H1 (cell line): ENCODE data around the gene YPEL4. TPM values are rescaled to one million over a fixed set of nuclear protein-coding genes. Genes with fewer than 3 reads are reported as not detected.

ENCODE experiments used
- CTCF ChIA-PET: fragments of 300-600 bp; sonication (Branson Sonifier 250); formaldehyde crosslinking; loops from one replicate; lab custom pipeline; 2021; ENCODE audit not compliant: partially characterized antibody; lab: Charles Lee
- POLR2A ChIA-PET: fragments of 300-600 bp; sonication (Branson Sonifier 250); formaldehyde crosslinking; loops from one replicate; lab custom pipeline; 2021; ENCODE audit warnings: inconsistent platforms; ENCODE audit not compliant: partially characterized antibody; lab: Charles Lee
- DNase-seq, 2 experiments: peaks; one replicate each; pipeline versions ENCODE4 v3.0.0 to v3.0.0-alpha.2; 2010 to 2022; ENCODE audit warnings: low spot score in 2 of 2, low read depth in 1 of 2, mixed read lengths in 1 of 2
- FAIRE-seq: peaks from 2 replicates; lab custom pipeline; 2011; peaks lifted over from hg19 to GRCh38; lab: Jason Lieb, UNC
- H2AFZ ChIP-seq: 2 replicates; pipeline ENCODE4 v1.8.1; 2012; ENCODE audit warnings: low read length, inconsistent platforms
- H2AK5ac ChIP-seq: 2 replicates; pipeline ENCODE4 v1.6.1; 2013; ENCODE audit warnings: low read depth, low read length
- H2BK120ac ChIP-seq: replicated peaks from 2 replicates; pipeline ENCODE3; 2013; ENCODE audit warnings: low read depth, low read length, inconsistent platforms
- H2BK12ac ChIP-seq: 2 replicates; pipeline ENCODE4 v1.6.1; 2013; ENCODE audit warnings: low read depth, low read length
- H2BK15ac ChIP-seq: 2 replicates; pipeline ENCODE4 v1.6.1; 2013; ENCODE audit warnings: low read length
- H2BK20ac ChIP-seq: 2 replicates; pipeline ENCODE4 v1.6.1; 2013; ENCODE audit warnings: low read length
- H2BK5ac ChIP-seq: 2 replicates; pipeline ENCODE4 v1.6.1; 2013; ENCODE audit warnings: low read depth, low read length
- H3K14ac ChIP-seq: 2 replicates; pipeline ENCODE4 v1.6.1; 2013; ENCODE audit warnings: inconsistent platforms; ENCODE audit not compliant: insufficient read length
- H3K18ac ChIP-seq: 2 replicates; pipeline ENCODE4 v1.6.1; 2013; ENCODE audit warnings: low read length; ENCODE audit errors: extremely low read depth
- H3K23ac ChIP-seq: 2 replicates; pipeline ENCODE4 v1.6.1; 2013; ENCODE audit warnings: inconsistent platforms; ENCODE audit not compliant: insufficient read length
- H3K23me2 ChIP-seq: 2 replicates; pipeline ENCODE4 v1.6.1; 2013; ENCODE audit warnings: low read depth, low read length
- H3K27ac ChIP-seq: 2 replicates; pipeline ENCODE4 v1.6.1; 2011; ENCODE audit warnings: low read depth, low read length, inconsistent platforms
- H3K27me3 ChIP-seq, 4 experiments: replicated peaks in 1 of 4; 1 replicate in 1 of 4; 2 replicates in 3 of 4; pipeline versions ENCODE4 v1.6.1 to v1.8.1; 2011 to 2013; ENCODE audit warnings: low read length in 3 of 4, mild to moderate bottlenecking in 3 of 4, inconsistent platforms in 2 of 4, mixed read lengths in 2 of 4, moderate library complexity in 1 of 4; ENCODE audit not compliant: control insufficient read depth in 3 of 4, insufficient read depth in 3 of 4; ENCODE audit errors: extremely low read depth in 1 of 4
- H3K36me3 ChIP-seq, 4 experiments: 2 replicates each; pipeline versions ENCODE4 v1.6.1 to v1.8.1; 2011 to 2013; ENCODE audit warnings: mild to moderate bottlenecking in 4 of 4, low read length in 3 of 4, moderate library complexity in 2 of 4, control low read depth in 1 of 4, inconsistent platforms in 1 of 4; ENCODE audit not compliant: insufficient read depth in 4 of 4, control insufficient read depth in 2 of 4
- H3K4ac ChIP-seq: replicated peaks from 2 replicates; pipeline ENCODE3; 2013; ENCODE audit warnings: low read length, low read depth, mixed read lengths, inconsistent platforms; ENCODE audit not compliant: insufficient read length
- H3K4me1 ChIP-seq, 4 experiments: replicated peaks in 1 of 4; 1 replicate in 1 of 4; 2 replicates in 3 of 4; pipeline versions ENCODE4 v1.6.1 to v1.8.1; 2011 to 2013; ENCODE audit warnings: low read length in 3 of 4, inconsistent platforms in 2 of 4, mixed read lengths in 1 of 4; ENCODE audit not compliant: insufficient read depth in 4 of 4, control insufficient read depth in 3 of 4
- H3K4me2 ChIP-seq, 2 experiments: 2 replicates each; pipeline versions ENCODE4 v1.6.1 to v1.8.1; 2011 to 2013; ENCODE audit warnings: low read depth in 2 of 2, low read length in 2 of 2, control low read depth in 1 of 2, inconsistent platforms in 1 of 2, mild to moderate bottlenecking in 1 of 2; ENCODE audit not compliant: insufficient read depth in 1 of 2
- H3K4me3 ChIP-seq, 4 experiments: fragments of 200-600, 300-600 bp in 1 of 4; sonication (generic), shearing (Covaris generic), sonication (Bioruptor Twin) in 1 of 4; 2 replicates each; pipeline versions ENCODE4 v1.5.1 to v1.8.1; 2011 to 2016; ENCODE audit warnings: low read length in 4 of 4, low read depth in 3 of 4, control low read depth in 2 of 4, inconsistent platforms in 2 of 4, mild to moderate bottlenecking in 2 of 4, mixed read lengths in 1 of 4, moderate library complexity in 1 of 4; ENCODE audit not compliant: insufficient read depth in 2 of 4; ENCODE audit errors: extremely low read depth in 1 of 4
- H3K56ac ChIP-seq: replicated peaks from 2 replicates; pipeline ENCODE3; 2013; ENCODE audit warnings: low read depth, mild to moderate bottlenecking, mixed read lengths, low read length, inconsistent platforms; ENCODE audit not compliant: insufficient read length
- H3K79me1 ChIP-seq: 2 replicates; pipeline ENCODE4 v1.6.1; 2013; ENCODE audit warnings: low read depth, low read length, control low read depth
- H3K79me2 ChIP-seq, 2 experiments: 2 replicates each; pipeline versions ENCODE4 v1.6.1 to v1.8.1; 2012 to 2013; ENCODE audit warnings: low read length in 2 of 2, mild to moderate bottlenecking in 2 of 2, inconsistent platforms in 1 of 2; ENCODE audit not compliant: insufficient read depth in 2 of 2, control insufficient read depth in 1 of 2
- H3K9ac ChIP-seq, 4 experiments: replicated peaks in 1 of 4; 1 replicate in 1 of 4; 2 replicates in 3 of 4; pipeline versions ENCODE4 v1.6.1 to v1.8.1; 2011 to 2013; ENCODE audit warnings: low read depth in 3 of 4, low read length in 3 of 4, control low read depth in 2 of 4, mild to moderate bottlenecking in 2 of 4, moderate library complexity in 2 of 4, inconsistent platforms in 1 of 4; ENCODE audit errors: extremely low read depth in 1 of 4
- H3K9me3 ChIP-seq, 2 experiments: 2 replicates each; pipeline versions ENCODE4 v1.6.1 to v1.8.1; 2012 to 2013; ENCODE audit warnings: mild to moderate bottlenecking in 2 of 2, moderate library complexity in 2 of 2, control low read depth in 1 of 2, inconsistent platforms in 1 of 2, low read depth in 1 of 2, low read length in 1 of 2, mixed read lengths in 1 of 2; ENCODE audit not compliant: insufficient read depth in 2 of 2
- H4K20me1 ChIP-seq, 2 experiments: replicated peaks in 1 of 2; 2 replicates each; pipeline versions ENCODE3 to v1.8.1; 2011 to 2013; ENCODE audit warnings: inconsistent platforms in 2 of 2, low read length in 2 of 2, mild to moderate bottlenecking in 1 of 2; ENCODE audit not compliant: insufficient read depth in 2 of 2, control insufficient read depth in 1 of 2
- H4K5ac ChIP-seq: 2 replicates; pipeline ENCODE4 v1.6.1; 2013; ENCODE audit warnings: low read length, low read depth, mixed read lengths, inconsistent platforms; ENCODE audit not compliant: insufficient read length
- H4K8ac ChIP-seq: 2 replicates; pipeline ENCODE4 v1.8.0; 2013; ENCODE audit warnings: mild to moderate bottlenecking, moderate library complexity, low read length, inconsistent platforms; ENCODE audit not compliant: insufficient read depth; ENCODE audit errors: extremely low read depth
- H4K91ac ChIP-seq: replicated peaks from 2 replicates; pipeline ENCODE3; 2013; ENCODE audit warnings: low read length, mixed read lengths, inconsistent platforms; ENCODE audit not compliant: insufficient read length
- ASH2L ChIP-seq: fragments of 200-600, 300-600 bp; sonication (generic); IDR thresholded peaks from one replicate; pipeline ENCODE4 v1.7.1; 2017; ENCODE audit warnings: low read length
- BCL11A ChIP-seq, 2 experiments: IDR thresholded peaks; one replicate each; pipeline ENCODE4 v1.6.1; 2011; ENCODE audit warnings: low read depth in 2 of 2, low read length in 2 of 2, mild to moderate bottlenecking in 2 of 2
- EGR1 ChIP-seq: IDR thresholded peaks from 2 replicates; pipeline ENCODE4 v1.6.1; 2011; ENCODE audit warnings: low read depth, low read length, borderline replicate concordance
- KDM5A ChIP-seq: fragments of 200-600 bp; IDR thresholded peaks from 2 replicates; pipeline ENCODE4 v1.7.1; 2012; ENCODE audit warnings: mild to moderate bottlenecking, low read length, inconsistent platforms, mixed read lengths
- TEAD4 ChIP-seq: IDR thresholded peaks from 2 replicates; pipeline ENCODE4 v1.6.1; 2012; ENCODE audit warnings: low read depth, low read length, inconsistent platforms, mixed read lengths
- WGBS, 2 experiments: shearing (Covaris generic) in 1 of 2; methylation state at CpG; one replicate each; pipeline versions ENCODE4 v1.1.6 to v1.1.7; 2013 to 2015; ENCODE audit warnings: low lambda C conversion rate in 2 of 2, mixed read lengths in 2 of 2, inconsistent platforms in 1 of 2, low coverage in 1 of 2, missing lambda C conversion rate in 1 of 2; ENCODE audit not compliant: insufficient replicate concordance in 2 of 2, insufficient coverage in 1 of 2, insufficient read length in 1 of 2; ENCODE audit errors: extremely low coverage in 1 of 2, missing lambda C conversion rate in 1 of 2; 5-methylcytosine and 5-hydroxymethylcytosine counted together
- polyA plus RNA-seq, 7 experiments: library from polyadenylated mRNA; depleted of rRNA in 3 of 7; stranded (reverse) in 5 of 7; unstranded in 2 of 7; fragments of >200 nt in 5 of 7; fragments of 200-250 nt in 2 of 7; gene quantifications; 1 replicate in 5 of 7; 2 replicates in 1 of 7; 4 replicates in 1 of 7; pipeline versions ENCODE4 v1.2.1 to v1.2.3, GENCODE V29; 2011 to 2013; ENCODE audit warnings: missing spikeins in 2 of 7, mixed read lengths in 2 of 7
- total RNA-seq: library from RNA; stranded (reverse); fragmentation: NEBNext Ultra II Directional; extraction: Animal tissue kit (Norgen Biotek cat#: 25700); gene quantifications from 2 replicates; pipeline ENCODE4 v1.2.1, GENCODE V29; 2021

Gene YPEL4
- total and polyA plus RNA-seq, 2 of the 8 experiments (the other 6 are each of a cell fraction or from before 2014, with no cell fraction given): 0.13 to 0.38 TPM

- H3K4me1 ChIP-seq: peaks cover 11 to 31% (median 22%) of the 10 kb centered on the region in 4 experiments
- CTCF ChIA-PET: interaction anchor here (0.7 to 14.3 kb wide), 8 partner anchors 8 to 121 kb away, joined by 3 to 357 read pairs (median 4); partner anchors contain the start of genes SERPING1 and UBE2L6
- H3K27me3 ChIP-seq: no peaks in the 10 kb centered on the region; a peak in 1 of 7 replicates
- H3K79me2 ChIP-seq: peaks cover 0 to 37% of the 10 kb centered on the region in 2 experiments; a peak in 2 of 4 replicates
- H3K9me3 ChIP-seq: no peaks in the 10 kb centered on the region
- H4K5ac ChIP-seq: peak overlapping the region; percentile 89
- peak overlapping the region; percentile 89 for H2BK120ac ChIP-seq
- H3K14ac ChIP-seq: peak overlapping the region; percentile 9
- no peak overlapping the region for H3K23ac ChIP-seq
- H3K27ac ChIP-seq: peak overlapping the region; percentile 97
- H4K8ac ChIP-seq: peak overlapping the region; percentile 97; the same call in 1 of the 2 replicates
- peak overlapping the region; percentile 100 for H2BK5ac ChIP-seq
- peaks cover 7 to 23% (median 11%) of the 10 kb centered on the region in 4 experiments; a peak in 6 of 8 replicates for H3K36me3 ChIP-seq
- peaks cover 17% of the 10 kb centered on the region for H3K23me2 ChIP-seq
- H2BK20ac ChIP-seq: peak overlapping the region; percentile 75
- FAIRE-seq (no peak), DNase-seq (no peak)
- H2BK12ac ChIP-seq: peak overlapping the region; percentile 98
- peak overlapping the region; percentile 92 for H4K91ac ChIP-seq
- peak overlapping the region; percentile 100 for H3K18ac ChIP-seq
- H3K56ac ChIP-seq: peak overlapping the region; percentile 32
- H3K9ac ChIP-seq: peak overlapping the region in 3 of 4 experiments; percentile 76 to 87 (median 83); a peak in 6 of 7 replicates
- 15% methylated on average over 18 of the region's 18 CpGs; no CpG with 5 or more reads in 1 of the 2 experiments for WGBS, 2 experiments
- peaks cover 12 to 19% of the 10 kb centered on the region in 2 experiments for H4K20me1 ChIP-seq
- POLR2A ChIA-PET: interaction anchor here (0.7 to 29.6 kb wide), 14 partner anchors 16 to 940 kb away, joined by 3 to 1546 read pairs (median 5); partner anchors contain the start of genes CLP1, MED19, SERPING1 and SLC43A1
- peak overlapping the region; percentile 56 for H2AK5ac ChIP-seq
- peak overlapping the region; percentile 34 for H3K4ac ChIP-seq
- H3K79me1 ChIP-seq: peaks cover 10% of the 10 kb centered on the region; the same call in 1 of the 2 replicates
- no peak for TF ChIP-seq BCL11A (IDR thresholded peaks at IDR 0.05; ENCODE audit: low read depth in 2 of 2, low read length in 2 of 2)
- peak; percentile 29; the same call in 1 of the 2 replicates for TF ChIP-seq TEAD4
- TF ChIP-seq EGR1: no peak
- TF ChIP-seq KDM5A: no peak
- TF ChIP-seq ASH2L: peak; percentile 74
- peak overlapping the region; percentile 27 to 100 (median 68); a peak in 7 of 8 replicates for H3K4me3 ChIP-seq
- H2AFZ ChIP-seq: no peak overlapping the region
- H3K4me2 ChIP-seq: peak overlapping the region; percentile 69 to 94
- peak overlapping the region; percentile 99; the same call in 1 of the 2 replicates for H2BK15ac ChIP-seq
Observed at GRCh38 chr11:57637626-57638004, 12.1 kb downstream of the YPEL4 start.
